Measurements from ENCODE around the gene RNF208. TPM values are rescaled to one million over a fixed set of nuclear protein-coding genes. Genes with fewer than 3 reads are reported as not detected.

RNF208 gene
- total and polyA plus RNA-seq, 9 of the 15 experiments (the other 6 are each of a cell fraction or from before 2014, with no cell fraction given) = 0.15 to 6.9 (median 0.50) TPM; not detected in 2

GRCh38 chr9:137247916-137248175, 25.8 kb upstream of the RNF208 start:
- H3K4me1 ChIP-seq (replicated peaks in 1 of 2; ENCODE audit: control insufficient read depth in 2 of 2, insufficient read depth in 2 of 2, low read length in 2 of 2) = peaks cover 11 to 75% of the 10 kb centered on the region in 2 experiments; a peak in 4 of 5 replicates
- H3K4me3 ChIP-seq = no peak overlapping the region
- peaks cover 13% of the 10 kb centered on the region for H3K36me3 ChIP-seq (ENCODE audit: control insufficient read depth, insufficient read depth, low read length)
- no peak overlapping the region for H3K27ac ChIP-seq (ENCODE audit: extremely low read depth, low read depth, low read length)
- no peaks in the 10 kb centered on the region for H3K27me3 ChIP-seq (ENCODE audit: control insufficient read depth in 2 of 2, insufficient read depth in 2 of 2, low read length in 2 of 2)
- in situ Hi-C loops (cut with MboI) (loop anchor here (25.0 kb wide), 1 partner anchor 461 kb away; the partner anchor contains the start of genes CCDC183 and TMEM141), intact Hi-C loops (cut with micrococcal nuclease) (loop anchor here (10.0 kb wide), 1 partner anchor 463 kb away; no protein-coding TSS in a partner anchor)
- FAIRE-seq (no peak), DNase-seq (ENCODE audit: extremely low read depth in 1 of 4, low spot score in 3 of 4) (no peak), ATAC-seq (no peak)
- H4K20me1 ChIP-seq (replicated peaks; ENCODE audit: control insufficient read depth, insufficient read depth, low read length) = peaks cover 16% of the 10 kb centered on the region
- H3K79me2 ChIP-seq (ENCODE audit: control insufficient read depth, insufficient read depth, low read length) = peaks cover 14% of the 10 kb centered on the region
- no peaks in the 10 kb centered on the region for H3K9me3 ChIP-seq (replicated peaks; ENCODE audit: control insufficient read depth, insufficient read depth, low read depth, low read length)
- BruUV-seq (replicated peaks) = no TSS peak
- ChIA-PET POLR2A (interaction anchor here (0.6 to 0.8 kb wide), 2 partner anchors 17 to 174 kb away, joined by 3 read pairs; no protein-coding TSS in a partner anchor), CTCF (ENCODE audit: low intra/inter-chr PET ratio) (no interaction called here)
- H3K9ac ChIP-seq (ENCODE audit: insufficient read depth in 1 of 2, low read depth in 2 of 2, low read length in 2 of 2) = peak overlapping the region in 1 of 2 experiments; percentile 71; a peak in 2 of 4 replicates
- TF ChIP-seq CHD7 (IDR thresholded peaks at IDR 0.05; ENCODE audit: low read depth, low read length) = no peak
- TF ChIP-seq, protein P1, sequence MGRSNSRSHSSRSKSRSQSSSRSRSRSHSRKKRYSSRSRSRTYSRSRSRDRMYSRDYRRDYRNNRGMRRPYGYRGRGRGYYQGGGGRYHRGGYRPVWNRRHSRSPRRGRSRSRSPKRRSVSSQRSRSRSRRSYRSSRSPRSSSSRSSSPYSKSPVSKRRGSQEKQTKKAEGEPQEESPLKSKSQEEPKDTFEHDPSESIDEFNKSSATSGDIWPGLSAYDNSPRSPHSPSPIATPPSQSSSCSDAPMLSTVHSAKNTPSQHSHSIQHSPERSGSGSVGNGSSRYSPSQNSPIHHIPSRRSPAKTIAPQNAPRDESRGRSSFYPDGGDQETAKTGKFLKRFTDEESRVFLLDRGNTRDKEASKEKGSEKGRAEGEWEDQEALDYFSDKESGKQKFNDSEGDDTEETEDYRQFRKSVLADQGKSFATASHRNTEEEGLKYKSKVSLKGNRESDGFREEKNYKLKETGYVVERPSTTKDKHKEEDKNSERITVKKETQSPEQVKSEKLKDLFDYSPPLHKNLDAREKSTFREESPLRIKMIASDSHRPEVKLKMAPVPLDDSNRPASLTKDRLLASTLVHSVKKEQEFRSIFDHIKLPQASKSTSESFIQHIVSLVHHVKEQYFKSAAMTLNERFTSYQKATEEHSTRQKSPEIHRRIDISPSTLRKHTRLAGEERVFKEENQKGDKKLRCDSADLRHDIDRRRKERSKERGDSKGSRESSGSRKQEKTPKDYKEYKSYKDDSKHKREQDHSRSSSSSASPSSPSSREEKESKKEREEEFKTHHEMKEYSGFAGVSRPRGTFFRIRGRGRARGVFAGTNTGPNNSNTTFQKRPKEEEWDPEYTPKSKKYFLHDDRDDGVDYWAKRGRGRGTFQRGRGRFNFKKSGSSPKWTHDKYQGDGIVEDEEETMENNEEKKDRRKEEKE (IDR thresholded peaks at IDR 0.05; ENCODE audit: borderline replicate concordance in 1 of 2, control insufficient read depth in 1 of 2, low read depth in 2 of 2, low read length in 1 of 2) = no peak
- TF ChIP-seq POLR2G (IDR thresholded peaks at IDR 0.05; ENCODE audit: low read depth, low read length) = 0 out of 2 replicates have a peak, but pooled peaks have one; percentile 3
- TF ChIP-seq, protein P2, sequence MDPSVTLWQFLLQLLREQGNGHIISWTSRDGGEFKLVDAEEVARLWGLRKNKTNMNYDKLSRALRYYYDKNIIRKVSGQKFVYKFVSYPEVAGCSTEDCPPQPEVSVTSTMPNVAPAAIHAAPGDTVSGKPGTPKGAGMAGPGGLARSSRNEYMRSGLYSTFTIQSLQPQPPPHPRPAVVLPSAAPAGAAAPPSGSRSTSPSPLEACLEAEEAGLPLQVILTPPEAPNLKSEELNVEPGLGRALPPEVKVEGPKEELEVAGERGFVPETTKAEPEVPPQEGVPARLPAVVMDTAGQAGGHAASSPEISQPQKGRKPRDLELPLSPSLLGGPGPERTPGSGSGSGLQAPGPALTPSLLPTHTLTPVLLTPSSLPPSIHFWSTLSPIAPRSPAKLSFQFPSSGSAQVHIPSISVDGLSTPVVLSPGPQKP (CRISPR knock-in tag; IDR thresholded peaks at IDR 0.05) = no peak
- WGBS (ENCODE audit: insufficient coverage, low coverage, missing lambda C conversion rate) = 79% methylated on average over 6 of the region's 6 CpGs
- H3K9me1 ChIP-seq (ENCODE audit: control insufficient read depth, insufficient read depth, low read length) = no peaks in the 10 kb centered on the region
- no peak overlapping the region for H3K4me2 ChIP-seq (ENCODE audit: insufficient read depth, low read length)
- H2AFZ ChIP-seq (ENCODE audit: low read depth, low read length) = no peak overlapping the region

Data from K562 (cell line).